Prostate gland (tissue), 2 donors: Measurements from ENCODE around the gene PPP1R14C. TPM values are rescaled to one million over a fixed set of nuclear protein-coding genes. Genes with fewer than 3 reads are reported as not detected.

ENCODE experiments used
- DNase-seq: peaks from one replicate; pipeline ENCODE4 v3.0.0-alpha.2; 2019; ENCODE audit warnings: low spot score
- H3K27ac ChIP-seq, 2 donors: fragments of 200-600 bp; sonication (generic); 2 replicates each; pipeline ENCODE4 v1.5.1; 2017 to 2019
- H3K27me3 ChIP-seq: fragments of 200-600 bp; sonication (generic); replicated peaks from 2 replicates; pipeline ENCODE4 v1.5.1; 2019; ENCODE audit not compliant: insufficient read depth
- H3K36me3 ChIP-seq, 2 donors: fragments of 200-600 bp; sonication (generic); 1 replicate in 1 of 2; 2 replicates in 1 of 2; pipeline versions ENCODE4 v1.5.1 to v1.8.1; 2017 to 2019
- H3K4me1 ChIP-seq: fragments of 200-600 bp; sonication (generic); replicated peaks from 2 replicates; pipeline ENCODE4 v1.5.1; 2019
- H3K4me3 ChIP-seq, 2 donors: fragments of 200-600 bp; sonication (generic); 2 replicates each; pipeline ENCODE4 v1.5.1; 2017 to 2019
- H3K9me3 ChIP-seq: fragments of 200-600 bp; sonication (generic); 2 replicates; pipeline ENCODE4 v1.5.1; 2017
- POLR2A ChIP-seq: fragments of 450-650 bp; IDR thresholded peaks from one replicate; pipeline ENCODE4 v1.6.1; 2016; ENCODE audit warnings: antibody characterized with exemption, mild to moderate bottlenecking
- POLR2AphosphoS5 ChIP-seq: sonication (generic); formaldehyde crosslinking; IDR thresholded peaks from one replicate; pipeline ENCODE4 v1.6.1; 2017; ENCODE audit warnings: antibody characterized with exemption
- WGBS: methylation state at CpG from one replicate; pipeline ENCODE4 v1.1.5; 2018; 5-methylcytosine and 5-hydroxymethylcytosine counted together
- intact Hi-C: fragments of 100-400 bp; cut with DNase I; formaldehyde crosslinking; loops from one replicate; pipeline ENCODE4 v1.14.2; 2022
- total RNA-seq, 2 donors: library from RNA; depleted of rRNA; stranded (reverse); fragments of >200 nt; gene quantifications; one replicate each; pipeline ENCODE4 v1.1.0, GENCODE V29; 2016
- TF ChIP-seq, protein P1 (sequence below), 4 experiments: fragments of 200-600 bp in 2 of 4; fragments of 450-650 bp in 2 of 4; sonication (generic) in 2 of 4; IDR thresholded peaks; 1 replicate in 3 of 4; 2 replicates in 1 of 4; pipeline ENCODE4 v1.5.1; 2016 to 2019; ENCODE audit warnings: antibody characterized with exemption in 4 of 4, mild to moderate bottlenecking in 2 of 4, moderate library complexity in 2 of 4

The PPP1R14C gene
- total RNA-seq, 2 donors from 2014 or later, result 3.4 to 14.8 TPM

DNA sequence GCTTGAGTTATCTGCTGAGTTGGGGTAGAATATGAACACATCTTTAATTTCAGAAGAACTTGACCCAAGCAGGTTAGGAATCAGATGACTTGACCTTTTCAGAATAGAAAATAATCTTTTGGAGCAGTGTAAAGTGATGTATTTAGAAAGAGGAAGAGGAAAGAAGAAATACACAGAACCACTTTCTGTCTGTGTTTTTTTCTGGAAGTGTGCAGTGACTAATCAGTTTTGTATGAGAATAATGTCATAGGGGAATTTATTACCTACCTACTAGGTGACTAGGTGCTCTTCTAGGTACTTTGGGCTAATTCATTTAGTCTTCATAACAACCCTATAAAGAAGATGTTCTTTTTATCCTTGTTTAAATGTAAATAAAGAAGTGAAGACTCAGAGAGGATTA, 3.0 kb downstream of the PPP1R14C start:
- H3K4me1 ChIP-seq, result no peaks in the 10 kb centered on the region
- DNase-seq, result no peak
- H3K27ac ChIP-seq, result no peak overlapping the region
- H3K36me3 ChIP-seq, result no peaks in the 10 kb centered on the region
- H3K27me3 ChIP-seq, result peaks cover 7% of the 10 kb centered on the region
- H3K4me3 ChIP-seq, result no peak overlapping the region
- TF ChIP-seq, protein P1, sequence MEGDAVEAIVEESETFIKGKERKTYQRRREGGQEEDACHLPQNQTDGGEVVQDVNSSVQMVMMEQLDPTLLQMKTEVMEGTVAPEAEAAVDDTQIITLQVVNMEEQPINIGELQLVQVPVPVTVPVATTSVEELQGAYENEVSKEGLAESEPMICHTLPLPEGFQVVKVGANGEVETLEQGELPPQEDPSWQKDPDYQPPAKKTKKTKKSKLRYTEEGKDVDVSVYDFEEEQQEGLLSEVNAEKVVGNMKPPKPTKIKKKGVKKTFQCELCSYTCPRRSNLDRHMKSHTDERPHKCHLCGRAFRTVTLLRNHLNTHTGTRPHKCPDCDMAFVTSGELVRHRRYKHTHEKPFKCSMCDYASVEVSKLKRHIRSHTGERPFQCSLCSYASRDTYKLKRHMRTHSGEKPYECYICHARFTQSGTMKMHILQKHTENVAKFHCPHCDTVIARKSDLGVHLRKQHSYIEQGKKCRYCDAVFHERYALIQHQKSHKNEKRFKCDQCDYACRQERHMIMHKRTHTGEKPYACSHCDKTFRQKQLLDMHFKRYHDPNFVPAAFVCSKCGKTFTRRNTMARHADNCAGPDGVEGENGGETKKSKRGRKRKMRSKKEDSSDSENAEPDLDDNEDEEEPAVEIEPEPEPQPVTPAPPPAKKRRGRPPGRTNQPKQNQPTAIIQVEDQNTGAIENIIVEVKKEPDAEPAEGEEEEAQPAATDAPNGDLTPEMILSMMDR (IDR thresholded peaks at IDR 0.05), result no peak
- TF ChIP-seq POLR2A, result no peak
- no peak for TF ChIP-seq POLR2AphosphoS5
- intact Hi-C loops, result no loop called here
- H3K9me3 ChIP-seq, result no peaks in the 10 kb centered on the region

DNA sequence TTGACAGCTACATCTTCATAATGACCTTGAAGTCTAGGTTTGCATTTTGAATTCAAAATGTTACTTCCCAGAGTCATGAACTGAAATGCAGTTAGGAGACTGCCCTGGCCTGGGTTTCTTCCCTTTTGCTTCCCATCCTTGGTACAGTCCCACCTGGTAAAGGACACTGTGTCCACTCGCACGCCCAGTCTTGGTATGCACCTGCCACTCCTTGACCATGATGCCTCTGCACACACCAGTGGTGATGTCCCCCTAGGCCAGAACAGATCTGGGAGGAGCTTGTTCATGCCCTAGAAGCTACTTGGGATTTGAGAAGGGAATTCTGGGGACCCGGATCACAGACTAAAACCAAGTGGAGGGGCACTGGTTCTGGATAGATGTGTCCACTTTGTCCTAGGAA, 3.6 kb downstream of the PPP1R14C start:
- 96% methylated on average over 3 of the region's 3 CpGs for WGBS
- Histone ChIP-seq H3K27me3 (peaks cover 7% of the 10 kb centered on the region), H3K27ac (no peak overlapping the region)

DNA sequence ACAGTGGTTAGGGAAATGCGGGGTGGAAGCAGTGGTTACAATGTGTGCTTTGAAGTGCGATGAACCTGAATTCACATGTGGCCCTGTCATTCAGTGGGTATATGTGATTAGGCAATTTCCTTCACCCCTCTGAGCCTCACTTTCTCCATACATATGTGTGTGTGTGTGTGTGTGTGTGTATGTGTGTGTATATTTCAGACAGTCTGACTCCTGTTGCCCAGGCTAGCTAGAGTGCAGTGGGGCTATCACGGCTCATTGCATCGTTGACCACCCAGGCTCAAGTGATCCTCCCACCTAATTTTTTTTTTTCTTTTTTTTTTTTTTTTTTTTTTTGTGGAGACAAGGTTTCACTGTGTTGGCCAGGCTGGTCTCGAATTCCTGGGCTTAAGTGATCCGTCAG, 6.3 kb downstream of the PPP1R14C start:
- peaks cover 3% of the 10 kb centered on the region for H3K27me3 ChIP-seq
- intact Hi-C loops, result no loop called here
- TF ChIP-seq POLR2AphosphoS5, result no peak
- TF ChIP-seq POLR2A, result no peak
- TF ChIP-seq, protein P1 (IDR thresholded peaks at IDR 0.05), result no peak

More for the DNA sequence above, 3.6 kb downstream of the PPP1R14C start:
- Histone ChIP-seq H3K4me1 (no peaks in the 10 kb centered on the region), H3K4me3 (no peak overlapping the region), H3K9me3 (no peaks in the 10 kb centered on the region), H3K36me3 (no peaks in the 10 kb centered on the region)
- TF ChIP-seq POLR2AphosphoS5, result no peak
- TF ChIP-seq, protein P1 (IDR thresholded peaks at IDR 0.05), result no peak
- intact Hi-C loops, result no loop called here
- no peak for DNase-seq

DNA sequence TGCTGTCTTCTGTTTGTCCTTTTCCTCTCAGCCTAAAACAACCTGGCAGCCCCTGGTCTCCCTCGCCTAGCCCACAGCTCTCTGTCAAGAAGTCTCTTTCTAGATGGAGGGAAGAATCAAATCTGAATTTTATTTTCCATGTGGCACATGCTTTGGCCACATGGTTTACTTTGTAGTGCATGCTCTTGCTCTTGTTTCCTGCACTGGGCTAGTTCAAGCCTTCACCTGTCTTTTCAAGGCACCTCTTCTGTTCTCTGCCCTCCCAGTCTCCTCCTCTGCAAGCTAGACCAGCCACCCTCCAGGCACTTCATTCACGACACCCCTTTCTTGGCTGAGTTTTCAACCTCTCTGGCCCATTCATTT, 7.6 kb downstream of the PPP1R14C start:
- DNase-seq, result no peak
- Histone ChIP-seq H3K36me3 (no peaks in the 10 kb centered on the region), H3K9me3 (no peaks in the 10 kb centered on the region), H3K27me3 (peaks cover 3% of the 10 kb centered on the region), H3K4me1 (no peaks in the 10 kb centered on the region), H3K4me3 (no peak overlapping the region), H3K27ac (no peak overlapping the region)
- TF ChIP-seq POLR2AphosphoS5 (no peak), POLR2A (no peak)
- TF ChIP-seq, protein P1 (IDR thresholded peaks at IDR 0.05), result no peak
- WGBS, result 51% methylated on average over 2 of the region's 2 CpGs
- intact Hi-C loops, result no loop called here

More for the DNA sequence above, 6.3 kb downstream of the PPP1R14C start:
- Histone ChIP-seq H3K4me3 (no peak overlapping the region), H3K27ac (no peak overlapping the region), H3K36me3 (no peaks in the 10 kb centered on the region), H3K4me1 (no peaks in the 10 kb centered on the region), H3K9me3 (no peaks in the 10 kb centered on the region)
- 72% methylated on average over 6 of the region's 6 CpGs for WGBS
- no peak for DNase-seq

DNA sequence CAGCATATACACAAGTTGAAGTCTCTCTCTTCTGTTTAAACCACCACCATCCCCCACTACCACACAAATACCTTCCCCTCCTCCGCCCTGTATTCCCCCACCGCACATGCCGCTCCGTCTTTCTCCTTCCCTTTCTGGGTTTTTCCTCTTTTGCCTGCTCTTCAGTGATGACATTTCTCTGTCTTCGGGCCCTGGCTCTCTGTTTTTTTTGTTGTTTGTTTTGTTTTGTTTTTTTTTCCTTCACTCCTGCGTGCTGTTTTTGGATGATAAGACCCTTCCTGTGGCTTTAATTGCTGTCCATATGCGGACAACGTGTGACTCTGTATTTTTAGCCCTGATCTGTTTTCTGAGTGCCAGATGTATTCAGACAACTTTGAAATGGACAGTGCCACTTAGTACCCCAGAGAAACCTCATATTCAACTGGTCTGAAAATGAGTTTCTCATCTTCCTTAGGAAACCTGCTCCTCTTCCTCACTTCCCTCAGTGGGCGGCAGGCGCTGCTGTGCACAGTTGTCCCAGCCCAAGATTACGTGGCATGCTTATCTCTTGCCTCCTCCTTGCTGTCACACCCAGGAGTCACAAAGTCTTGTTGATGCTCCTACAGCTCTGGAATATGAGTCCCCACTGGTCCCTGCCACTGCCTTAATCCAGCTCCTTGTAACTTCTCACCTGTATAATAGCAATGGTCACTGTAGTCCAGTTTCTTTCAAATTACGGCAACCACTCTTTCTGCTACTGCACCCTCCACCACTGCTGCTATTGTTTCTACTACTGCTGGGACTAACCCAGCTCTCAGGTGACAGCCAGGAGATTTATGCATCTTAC, 8.2 kb downstream of the PPP1R14C start:
- Histone ChIP-seq H3K4me1 (no peaks in the 10 kb centered on the region), H3K4me3 (no peak overlapping the region), H3K9me3 (no peaks in the 10 kb centered on the region), H3K27me3 (peaks cover 3% of the 10 kb centered on the region), H3K36me3 (no peaks in the 10 kb centered on the region), H3K27ac (no peak overlapping the region)
- no peak for DNase-seq
- intact Hi-C loops, result no loop called here
- 56% methylated on average over 12 of the region's 12 CpGs for WGBS
- no peak for TF ChIP-seq POLR2A
- TF ChIP-seq, protein P1 (IDR thresholded peaks at IDR 0.05), result no peak
- TF ChIP-seq POLR2AphosphoS5, result no peak
